Measurements from ENCODE around the gene LDAH. TPM values are rescaled to one million over a fixed set of nuclear protein-coding genes. Genes with fewer than 3 reads are reported as not detected.

The LDAH gene
- polyA plus RNA-seq, 1 experiment = 31.4 TPM

- POLR2A ChIA-PET = no interaction called here
- CTCF ChIA-PET = interaction anchor here (1.0 to 8.1 kb wide), 7 partner anchors 11 to 286 kb away, joined by 4 to 94 read pairs (median 7); partner anchors contain the start of gene HS1BP3
- Histone ChIP-seq H3K9me3 (ENCODE audit: control insufficient read depth, insufficient read depth, low read length) (no peaks in the 10 kb centered on the region), H3K27me3 (ENCODE audit: control insufficient read depth, insufficient read depth, low read length) (peaks cover 14% of the 10 kb centered on the region), H3K4me3 (ENCODE audit: low read depth, low read length) (no peak overlapping the region), H3K27ac (ENCODE audit: low read depth, low read length) (no peak overlapping the region)
- no peak for TF ChIP-seq CTCF (IDR thresholded peaks at IDR 0.05; ENCODE audit: low read depth, low read length)
- DNase-seq (ENCODE audit: low read depth, low spot score) = no peak
Observed at GRCh38 chr2:20676353-20677215, 146.3 kb downstream of the LDAH start.

GRCh38 chr2:20675701-20676352 lies 147.1 kb downstream of the LDAH start:
- H3K27ac ChIP-seq (ENCODE audit: low read depth, low read length) = no peak overlapping the region
- ChIA-PET POLR2A (interaction anchor here (1.0 kb wide), 1 partner anchor 147 kb away, joined by 6 read pairs; the partner anchor contains the start of gene LDAH), CTCF (interaction anchor here (0.5 to 8.1 kb wide), 8 partner anchors 14 to 287 kb away, joined by 3 to 94 read pairs (median 4); no protein-coding TSS in a partner anchor)
- peaks cover 20% of the 10 kb centered on the region for H3K27me3 ChIP-seq (ENCODE audit: control insufficient read depth, insufficient read depth, low read length)
- no peak for DNase-seq (ENCODE audit: low read depth, low spot score)
- TF ChIP-seq CTCF (IDR thresholded peaks at IDR 0.05; ENCODE audit: low read depth, low read length) = no peak
- no peak overlapping the region for H3K4me3 ChIP-seq (ENCODE audit: low read depth, low read length)
- H3K9me3 ChIP-seq (ENCODE audit: control insufficient read depth, insufficient read depth, low read length) = peaks cover 4% of the 10 kb centered on the region; the same call in 1 of the 2 replicates

GRCh38 chr2:20674974-20675679 lies 147.8 kb downstream of the LDAH start:
- Histone ChIP-seq H3K27me3 (ENCODE audit: control insufficient read depth, insufficient read depth, low read length) (peaks cover 27% of the 10 kb centered on the region), H3K9me3 (ENCODE audit: control insufficient read depth, insufficient read depth, low read length) (peaks cover 4% of the 10 kb centered on the region; the same call in 1 of the 2 replicates), H3K4me3 (ENCODE audit: low read depth, low read length) (no peak overlapping the region), H3K27ac (ENCODE audit: low read depth, low read length) (no peak overlapping the region)
- TF ChIP-seq CTCF (IDR thresholded peaks at IDR 0.05; ENCODE audit: low read depth, low read length) = no peak
- DNase-seq (ENCODE audit: low read depth, low spot score) = peak; percentile 60
- POLR2A ChIA-PET = interaction anchor here (0.6 to 1.0 kb wide), 2 partner anchors 148 to 250 kb away, joined by 3 to 6 read pairs; partner anchors contain the start of gene LDAH
- CTCF ChIA-PET = interaction anchor here (0.5 to 8.1 kb wide), 8 partner anchors 14 to 287 kb away, joined by 3 to 94 read pairs (median 4); no protein-coding TSS in a partner anchor

GRCh38 chr2:20674309-20674965 lies 148.5 kb downstream of the LDAH start:
- ChIA-PET CTCF (interaction anchor here (1.0 to 8.1 kb wide), 4 partner anchors 13 to 288 kb away, joined by 3 to 94 read pairs (median 16); no protein-coding TSS in a partner anchor), POLR2A (interaction anchor here (0.6 to 1.0 kb wide), 2 partner anchors 148 to 250 kb away, joined by 3 to 6 read pairs; partner anchors contain the start of gene LDAH)
- H3K27ac ChIP-seq (ENCODE audit: low read depth, low read length) = no peak overlapping the region
- H3K27me3 ChIP-seq (ENCODE audit: control insufficient read depth, insufficient read depth, low read length) = peaks cover 34% of the 10 kb centered on the region
- DNase-seq (ENCODE audit: low read depth, low spot score) = no peak
- TF ChIP-seq CTCF (IDR thresholded peaks at IDR 0.05; ENCODE audit: low read depth, low read length) = no peak
- H3K9me3 ChIP-seq (ENCODE audit: control insufficient read depth, insufficient read depth, low read length) = peaks cover 4% of the 10 kb centered on the region; the same call in 1 of the 2 replicates
- H3K4me3 ChIP-seq (ENCODE audit: low read depth, low read length) = no peak overlapping the region
